Gastrocnemius medialis (tissue), 4 donors: Measurements from ENCODE around the gene CHAF1B.

Source experiments
- CTCF ChIP-seq, 5 experiments: fragments of 450-650 bp in 3 of 5; fragments of 200-600 bp in 2 of 5; sonication (generic) in 2 of 5; IDR thresholded peaks in 4 of 5; conservative IDR thresholded peaks in 1 of 5; 1 replicate in 4 of 5; 2 replicates in 1 of 5; pipeline ENCODE4 v1.5.1; 2016 to 2019; ENCODE audit warnings: antibody characterized with exemption in 5 of 5, mild to moderate bottlenecking in 3 of 5, moderate library complexity in 3 of 5
- POLR2A ChIP-seq, 2 donors: fragments of 450-650 bp; IDR thresholded peaks; one replicate each; pipeline ENCODE4 v1.6.1; 2017; ENCODE audit warnings: antibody characterized with exemption in 2 of 2, mild to moderate bottlenecking in 2 of 2, moderate library complexity in 2 of 2

- TF ChIP-seq CTCF (IDR thresholded peaks at IDR 0.05 in 4 of 5, conservative IDR thresholded peaks at IDR 0.05 in 1 of 5) (no peak), POLR2A (IDR thresholded peaks at IDR 0.05) (no peak)
Measured at GRCh38 chr21:36423771-36424433, 38.7 kb downstream of the CHAF1B start.
